Right kidney (tissue), 1 donor: ENCODE data around the gene CDH12.

ENCODE experiments used
- DNase-seq: peaks from one replicate; pipeline ENCODE4 v3.0.0-alpha.2; 2016

Gene CDH12

GRCh38 chr5:21817668-21818369 lies 1035.3 kb downstream of the CDH12 start:
- DNase-seq, result no peak

GRCh38 chr5:21810737-21811316 lies 1042.3 kb downstream of the CDH12 start:
- peak; percentile 5 for DNase-seq

- DNase-seq, result no peak
Observed at GRCh38 chr5:21809611-21810010, 1043.5 kb downstream of the CDH12 start.

- no peak for DNase-seq
Observed at GRCh38 chr5:21807953-21808352, 1045.2 kb downstream of the CDH12 start.

GRCh38 chr5:21806943-21807342 lies 1046.2 kb downstream of the CDH12 start:
- no peak for DNase-seq

- no peak for DNase-seq
Observed at GRCh38 chr5:21806271-21806670, 1046.9 kb downstream of the CDH12 start.

- DNase-seq, result peak; percentile 25
Observed at GRCh38 chr5:21802869-21803490, 1050.2 kb downstream of the CDH12 start.

GRCh38 chr5:21802100-21802499 lies 1051.0 kb downstream of the CDH12 start:
- DNase-seq, result no peak

- DNase-seq, result no peak
Observed at GRCh38 chr5:21792748-21793147, 1060.4 kb downstream of the CDH12 start.

GRCh38 chr5:21791304-21791703 lies 1061.8 kb downstream of the CDH12 start:
- no peak for DNase-seq

GRCh38 chr5:21784487-21784886 lies 1068.7 kb downstream of the CDH12 start:
- no peak for DNase-seq

GRCh38 chr5:21783074-21783679 lies 1070.0 kb downstream of the CDH12 start:
- no peak for DNase-seq

GRCh38 chr5:21776466-21776865 lies 1076.7 kb downstream of the CDH12 start:
- no peak for DNase-seq

GRCh38 chr5:21774801-21775200 lies 1078.3 kb downstream of the CDH12 start:
- no peak for DNase-seq

GRCh38 chr5:21774281-21774680 lies 1078.9 kb downstream of the CDH12 start:
- DNase-seq, result no peak

GRCh38 chr5:21773456-21773855 lies 1079.7 kb downstream of the CDH12 start:
- no peak for DNase-seq

GRCh38 chr5:21765406-21765805 lies 1087.7 kb downstream of the CDH12 start:
- DNase-seq, result no peak

- DNase-seq, result no peak
Observed at GRCh38 chr5:21739096-21739495, 1114.0 kb downstream of the CDH12 start.

GRCh38 chr5:21723500-21723899 lies 1129.6 kb downstream of the CDH12 start:
- DNase-seq, result no peak

- peak; percentile 22 for DNase-seq
Observed at GRCh38 chr5:21711866-21712758, 1141.0 kb downstream of the CDH12 start.

- peak; percentile 23 for DNase-seq
Observed at GRCh38 chr5:21709770-21710169, 1143.4 kb downstream of the CDH12 start.

- DNase-seq, result no peak
Observed at GRCh38 chr5:21704974-21705668, 1148.0 kb downstream of the CDH12 start.
